Measurements from ENCODE around the gene ZBTB1. TPM values are rescaled to one million over a fixed set of nuclear protein-coding genes. Genes with fewer than 3 reads are reported as not detected.

The ZBTB1 gene
- total and polyA plus RNA-seq, 11 donors: 9.0 to 29.5 (median 17.7) TPM

DNA sequence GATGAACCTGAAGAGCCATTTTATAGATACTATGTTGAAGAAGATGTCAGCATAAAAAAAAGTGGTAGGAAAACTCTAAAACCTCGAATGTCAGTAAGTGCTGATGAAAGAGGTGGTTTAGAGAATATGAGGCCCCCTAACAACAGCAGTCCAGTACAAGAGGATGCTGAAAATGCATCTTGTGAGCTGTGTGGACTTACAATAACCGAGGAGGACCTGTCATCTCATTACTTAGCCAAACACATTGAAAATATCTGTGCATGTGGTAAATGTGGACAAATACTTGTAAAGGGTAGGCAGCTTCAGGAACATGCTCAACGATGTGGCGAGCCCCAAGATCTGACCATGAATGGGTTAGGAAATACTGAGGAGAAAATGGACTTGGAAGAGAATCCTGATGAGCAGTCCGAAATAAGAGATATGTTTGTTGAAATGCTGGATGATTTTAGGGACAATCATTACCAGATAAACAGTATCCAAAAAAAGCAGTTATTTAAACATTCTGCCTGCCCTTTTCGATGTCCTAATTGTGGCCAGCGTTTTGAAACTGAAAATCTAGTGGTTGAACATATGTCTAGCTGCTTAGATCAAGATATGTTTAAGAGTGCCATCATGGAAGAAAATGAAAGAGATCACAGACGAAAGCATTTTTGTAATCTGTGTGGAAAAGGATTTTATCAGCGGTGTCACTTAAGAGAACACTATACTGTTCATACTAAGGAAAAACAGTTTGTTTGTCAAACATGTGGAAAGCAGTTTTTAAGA, 18.2 kb downstream of the ZBTB1 start:
- DNase-seq: no peak
- Histone ChIP-seq H3K27ac (no peak overlapping the region), H3K4me3 (no peak overlapping the region), H3K4me1 (peaks cover 0 to 14% (median 0%) of the 10 kb centered on the region in 12 donors), H3K27me3 (no peaks in the 10 kb centered on the region), H3K36me3 (peaks cover 0 to 50% (median 33%) of the 10 kb centered on the region in 9 donors), H3K9me3 (no peaks in the 10 kb centered on the region)
- ATAC-seq: no peak
- intact Hi-C loops (cut with DNase I): no loop called here
- 84 to 90% (median 86%) methylated on average over 9 of the region's 9 CpGs for WGBS, 4 donors
- TF ChIP-seq, protein P1, sequence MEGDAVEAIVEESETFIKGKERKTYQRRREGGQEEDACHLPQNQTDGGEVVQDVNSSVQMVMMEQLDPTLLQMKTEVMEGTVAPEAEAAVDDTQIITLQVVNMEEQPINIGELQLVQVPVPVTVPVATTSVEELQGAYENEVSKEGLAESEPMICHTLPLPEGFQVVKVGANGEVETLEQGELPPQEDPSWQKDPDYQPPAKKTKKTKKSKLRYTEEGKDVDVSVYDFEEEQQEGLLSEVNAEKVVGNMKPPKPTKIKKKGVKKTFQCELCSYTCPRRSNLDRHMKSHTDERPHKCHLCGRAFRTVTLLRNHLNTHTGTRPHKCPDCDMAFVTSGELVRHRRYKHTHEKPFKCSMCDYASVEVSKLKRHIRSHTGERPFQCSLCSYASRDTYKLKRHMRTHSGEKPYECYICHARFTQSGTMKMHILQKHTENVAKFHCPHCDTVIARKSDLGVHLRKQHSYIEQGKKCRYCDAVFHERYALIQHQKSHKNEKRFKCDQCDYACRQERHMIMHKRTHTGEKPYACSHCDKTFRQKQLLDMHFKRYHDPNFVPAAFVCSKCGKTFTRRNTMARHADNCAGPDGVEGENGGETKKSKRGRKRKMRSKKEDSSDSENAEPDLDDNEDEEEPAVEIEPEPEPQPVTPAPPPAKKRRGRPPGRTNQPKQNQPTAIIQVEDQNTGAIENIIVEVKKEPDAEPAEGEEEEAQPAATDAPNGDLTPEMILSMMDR (IDR thresholded peaks at IDR 0.05): no peak
- TF ChIP-seq POLR2A (IDR thresholded peaks at IDR 0.05): no peak

DNA sequence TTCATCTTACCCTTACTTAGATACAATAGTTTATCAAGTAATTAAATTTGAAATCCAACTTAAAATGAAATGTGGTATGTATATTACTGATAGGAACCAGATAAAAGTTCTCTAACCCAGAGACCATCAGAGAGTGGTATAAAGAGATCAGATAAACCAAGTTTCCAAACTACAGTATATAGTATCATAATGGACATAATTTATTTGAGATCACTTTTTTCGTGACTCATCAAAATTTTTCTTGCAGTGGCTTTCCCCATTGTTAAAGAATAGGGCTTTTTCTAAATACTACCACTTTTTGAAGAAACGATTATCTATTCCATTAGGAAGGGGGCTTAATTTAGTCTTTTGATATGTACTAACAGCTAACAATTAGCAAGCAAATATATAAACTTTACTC, 20.8 kb downstream of the ZBTB1 start:
- H3K27me3 ChIP-seq: no peaks in the 10 kb centered on the region
- 91 to 96% (median 96%) methylated on average over 2 of the region's 2 CpGs for WGBS, 4 donors
- TF ChIP-seq POLR2A (IDR thresholded peaks at IDR 0.05): no peak
- TF ChIP-seq, protein P1 (IDR thresholded peaks at IDR 0.05): no peak
- no peak overlapping the region for H3K4me3 ChIP-seq
- ATAC-seq (no peak), DNase-seq (no peak)
- H3K4me1 ChIP-seq: peaks cover 0 to 10% (median 0%) of the 10 kb centered on the region in 12 donors
- H3K36me3 ChIP-seq: peaks cover 0 to 52% (median 36%) of the 10 kb centered on the region in 9 donors
- H3K9me3 ChIP-seq: no peaks in the 10 kb centered on the region
- intact Hi-C loops (cut with DNase I): no loop called here
- no peak overlapping the region for H3K27ac ChIP-seq

DNA sequence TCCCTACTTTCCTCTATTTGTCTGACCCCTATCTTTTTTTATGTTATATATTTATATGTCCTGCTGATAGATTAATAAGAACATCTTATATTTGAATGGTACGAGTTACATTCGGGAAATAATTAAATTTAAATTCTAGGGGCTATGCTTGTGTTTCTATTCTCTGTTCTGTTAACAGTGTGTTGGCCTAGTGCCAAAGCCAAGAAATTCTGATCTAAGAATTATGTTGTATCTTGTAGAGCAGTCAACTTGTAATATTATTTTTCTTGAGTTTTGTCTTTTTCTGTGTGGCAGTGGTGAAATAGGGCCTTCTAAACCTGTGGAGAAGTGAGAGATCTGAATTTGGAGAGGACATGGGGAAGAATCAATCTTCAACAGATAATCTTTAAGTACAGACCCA, 27.0 kb downstream of the ZBTB1 start:
- Histone ChIP-seq H3K4me1 (no peaks in the 10 kb centered on the region), H3K4me3 (no peak overlapping the region), H3K27me3 (no peaks in the 10 kb centered on the region), H3K27ac (no peak overlapping the region), H3K36me3 (peaks cover 0 to 5% (median 2%) of the 10 kb centered on the region in 9 donors), H3K9me3 (no peaks in the 10 kb centered on the region)
- ATAC-seq (no peak), DNase-seq (no peak)
- intact Hi-C loops (cut with DNase I): no loop called here
- WGBS, 4 donors: 48 to 72% (median 63%) methylated on average over 2 of the region's 2 CpGs
- no peak for TF ChIP-seq POLR2A (IDR thresholded peaks at IDR 0.05)
- TF ChIP-seq, protein P1 (IDR thresholded peaks at IDR 0.05): no peak

DNA sequence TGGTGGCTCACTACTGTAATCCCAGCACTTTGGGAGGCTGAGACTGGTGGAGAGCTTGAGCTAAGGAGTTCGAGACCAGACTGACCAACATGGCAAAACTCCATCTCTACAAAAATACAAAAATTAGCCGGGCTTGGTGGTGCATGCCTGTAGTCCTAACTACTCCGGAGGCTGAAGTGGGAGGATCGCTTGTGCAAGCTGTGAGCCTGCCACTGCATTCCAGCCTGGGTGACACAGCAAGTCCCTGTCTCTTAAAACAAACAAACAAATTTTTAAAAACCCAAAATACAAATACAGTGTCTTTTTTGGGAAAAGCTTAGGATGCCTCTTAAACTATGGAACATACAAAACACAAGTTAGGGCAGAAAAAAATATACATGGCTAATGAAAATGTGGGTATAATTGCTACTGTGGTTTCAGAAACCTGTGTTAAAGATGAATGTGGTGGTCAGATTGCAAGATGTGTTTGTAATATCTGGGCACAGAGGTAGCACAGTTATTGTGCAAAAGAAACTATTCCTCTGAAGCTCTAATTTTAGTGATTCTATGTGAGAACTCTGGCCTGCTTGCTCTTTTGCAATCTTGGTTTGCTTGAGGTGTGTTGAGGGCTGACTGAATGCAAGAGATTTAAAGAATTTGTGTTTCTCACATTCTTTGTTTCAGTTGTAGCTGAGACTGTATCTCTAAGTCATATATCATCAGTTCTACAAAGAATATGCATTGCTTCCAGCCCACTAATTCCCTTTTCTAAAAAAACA, 32.1 kb downstream of the ZBTB1 start:
- WGBS, 4 donors: 80 to 90% (median 86%) methylated on average over 4 of the region's 4 CpGs

More for the DNA sequence above, 32.1 kb downstream of the ZBTB1 start:
- Histone ChIP-seq H3K27me3 (peaks cover 0 to 10% (median 0%) of the 10 kb centered on the region in 9 donors), H3K36me3 (no peaks in the 10 kb centered on the region), H3K4me3 (no peak overlapping the region), H3K27ac (no peak overlapping the region), H3K4me1 (peaks cover 0 to 19% (median 8%) of the 10 kb centered on the region in 12 donors), H3K9me3 (peaks cover 0 to 3% (median 0%) of the 10 kb centered on the region in 12 donors)
- ATAC-seq: no peak
- intact Hi-C loops (cut with DNase I): loop anchor here in 1 of 10 donors (5.0 kb wide), 1 partner anchor 101 kb away; no protein-coding TSS in a partner anchor
- TF ChIP-seq POLR2A (IDR thresholded peaks at IDR 0.05): no peak
- TF ChIP-seq, protein P1 (IDR thresholded peaks at IDR 0.05): no peak
- DNase-seq: no peak

Data from heart left ventricle (tissue), 16 donors.